AG10803 (cell line): ENCODE data around the gene KLB.

Experiments
- DNase-seq: peaks from one replicate; pipeline ENCODE4 v3.0.0; 2010; ENCODE audit warnings: low read depth
- H3K4me3 ChIP-seq: 2 replicates; pipeline ENCODE4 v1.5.1; 2011; ENCODE audit warnings: mild to moderate bottlenecking, low read length, control low read depth
- TF ChIP-seq, protein P1 (sequence below): conservative IDR thresholded peaks from 2 replicates; pipeline ENCODE4 v1.5.1; 2011; ENCODE audit warnings: mild to moderate bottlenecking, low read length, control low read depth, inconsistent platforms

KLB gene

DNA sequence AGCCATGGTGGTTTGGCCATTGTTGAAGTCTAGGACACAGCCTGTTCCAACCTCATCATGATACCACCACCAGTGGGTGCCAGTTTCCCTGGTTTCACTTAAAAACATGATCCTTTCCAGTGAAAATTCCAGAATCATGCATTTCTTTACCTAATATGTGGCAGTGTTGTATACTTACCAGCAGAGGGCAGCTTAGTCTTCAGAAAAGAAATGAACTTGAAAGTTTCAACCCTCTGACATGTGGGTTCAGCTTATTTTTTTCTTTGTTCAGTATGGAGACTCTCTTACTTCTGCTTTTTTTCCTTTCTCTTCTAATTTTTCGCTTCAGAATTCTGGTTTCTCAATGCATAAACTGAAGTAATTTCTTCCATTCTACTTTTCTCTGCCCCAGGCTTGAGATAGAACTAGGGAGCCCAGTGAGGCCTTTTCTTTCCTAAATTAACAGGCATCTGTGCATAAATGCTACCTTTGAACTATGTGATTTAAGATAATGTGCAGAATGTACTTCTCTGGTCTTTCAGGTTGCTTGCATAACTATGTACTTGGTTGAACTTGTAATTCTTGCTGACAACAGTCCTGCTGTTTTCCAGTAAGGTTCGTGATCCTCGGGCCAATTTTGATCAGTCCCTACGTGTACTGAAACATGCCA lies 62.8 kb downstream of the KLB start:
- TF ChIP-seq, protein P1, sequence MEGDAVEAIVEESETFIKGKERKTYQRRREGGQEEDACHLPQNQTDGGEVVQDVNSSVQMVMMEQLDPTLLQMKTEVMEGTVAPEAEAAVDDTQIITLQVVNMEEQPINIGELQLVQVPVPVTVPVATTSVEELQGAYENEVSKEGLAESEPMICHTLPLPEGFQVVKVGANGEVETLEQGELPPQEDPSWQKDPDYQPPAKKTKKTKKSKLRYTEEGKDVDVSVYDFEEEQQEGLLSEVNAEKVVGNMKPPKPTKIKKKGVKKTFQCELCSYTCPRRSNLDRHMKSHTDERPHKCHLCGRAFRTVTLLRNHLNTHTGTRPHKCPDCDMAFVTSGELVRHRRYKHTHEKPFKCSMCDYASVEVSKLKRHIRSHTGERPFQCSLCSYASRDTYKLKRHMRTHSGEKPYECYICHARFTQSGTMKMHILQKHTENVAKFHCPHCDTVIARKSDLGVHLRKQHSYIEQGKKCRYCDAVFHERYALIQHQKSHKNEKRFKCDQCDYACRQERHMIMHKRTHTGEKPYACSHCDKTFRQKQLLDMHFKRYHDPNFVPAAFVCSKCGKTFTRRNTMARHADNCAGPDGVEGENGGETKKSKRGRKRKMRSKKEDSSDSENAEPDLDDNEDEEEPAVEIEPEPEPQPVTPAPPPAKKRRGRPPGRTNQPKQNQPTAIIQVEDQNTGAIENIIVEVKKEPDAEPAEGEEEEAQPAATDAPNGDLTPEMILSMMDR, result peak; percentile 89
- peak; percentile 87 for DNase-seq
- no peak overlapping the region for H3K4me3 ChIP-seq

DNA sequence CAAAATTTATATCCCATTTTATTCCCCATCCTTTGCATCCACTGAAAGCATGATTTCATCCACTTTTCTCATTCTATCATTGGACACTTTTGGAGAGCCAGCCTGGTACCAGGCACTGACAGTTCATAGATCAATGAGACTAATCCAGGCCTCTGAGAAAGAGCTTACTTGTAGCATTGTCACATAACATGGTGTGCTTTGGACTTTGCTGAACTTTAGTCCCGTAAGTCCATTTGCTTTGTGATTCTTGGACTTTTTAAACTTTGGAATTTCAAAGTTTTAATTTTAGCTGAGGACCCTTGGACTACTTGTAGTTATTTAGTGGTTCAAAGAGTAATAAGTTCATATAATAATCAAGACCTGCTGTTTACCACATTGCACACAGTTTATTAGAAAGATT lies 63.7 kb downstream of the KLB start:
- no peak overlapping the region for H3K4me3 ChIP-seq
- TF ChIP-seq, protein P1, result no peak
- DNase-seq, result no peak

DNA sequence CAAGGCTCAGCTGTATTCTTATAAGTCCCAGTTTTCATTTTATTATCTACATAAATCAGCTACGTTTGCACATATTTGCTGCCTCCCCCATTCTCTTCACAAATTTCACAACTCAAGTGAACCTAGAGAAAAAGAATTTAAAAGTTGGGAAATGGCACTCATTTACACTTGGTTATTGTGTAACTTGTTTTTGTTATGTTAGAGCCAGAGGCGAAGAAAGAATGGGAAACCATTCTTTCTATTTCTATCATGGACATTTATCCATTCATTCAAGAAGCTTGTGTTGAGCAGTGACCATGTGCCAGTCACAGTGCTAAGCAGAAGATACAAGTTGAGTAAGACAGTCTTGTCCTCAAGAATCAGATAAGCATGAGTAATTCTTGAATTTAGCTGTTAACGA lies 65.7 kb downstream of the KLB start:
- peak; percentile 71 for DNase-seq
- no peak overlapping the region for H3K4me3 ChIP-seq
- TF ChIP-seq, protein P1, result no peak

DNA sequence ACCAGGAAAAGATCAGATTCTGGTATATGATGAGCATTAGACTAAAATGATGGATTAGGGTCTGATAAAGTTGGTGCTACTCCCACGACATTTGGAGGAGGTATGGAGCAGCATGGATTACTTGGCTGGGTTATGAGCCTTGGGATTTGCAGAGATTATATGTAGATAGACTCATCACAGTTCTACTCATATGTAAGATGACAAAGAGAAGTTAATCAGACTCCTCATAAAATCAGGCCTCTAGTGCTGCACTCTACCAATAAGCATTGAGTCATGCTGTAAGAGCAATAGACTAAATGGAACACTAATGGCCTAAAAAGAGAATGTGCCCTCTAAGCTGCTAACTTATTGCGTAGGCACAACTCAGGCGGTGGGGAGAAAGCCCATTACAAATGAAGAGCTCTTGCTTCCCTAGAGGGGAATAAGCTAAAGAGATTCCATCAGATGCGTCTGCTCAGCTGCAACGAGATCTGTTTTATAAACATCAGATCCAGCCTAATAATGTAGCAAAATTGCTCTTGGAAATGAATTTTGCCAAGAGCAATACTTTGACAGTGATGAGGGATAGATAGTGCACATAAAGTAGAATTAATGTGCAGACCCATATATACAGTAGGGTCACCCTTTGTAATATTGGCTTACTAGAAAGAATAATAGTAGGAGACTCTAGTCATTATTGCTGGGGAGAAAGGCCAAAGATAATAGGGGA lies 69.6 kb downstream of the KLB start:
- TF ChIP-seq, protein P1, result no peak
- no peak for DNase-seq
- H3K4me3 ChIP-seq, result no peak overlapping the region

DNA sequence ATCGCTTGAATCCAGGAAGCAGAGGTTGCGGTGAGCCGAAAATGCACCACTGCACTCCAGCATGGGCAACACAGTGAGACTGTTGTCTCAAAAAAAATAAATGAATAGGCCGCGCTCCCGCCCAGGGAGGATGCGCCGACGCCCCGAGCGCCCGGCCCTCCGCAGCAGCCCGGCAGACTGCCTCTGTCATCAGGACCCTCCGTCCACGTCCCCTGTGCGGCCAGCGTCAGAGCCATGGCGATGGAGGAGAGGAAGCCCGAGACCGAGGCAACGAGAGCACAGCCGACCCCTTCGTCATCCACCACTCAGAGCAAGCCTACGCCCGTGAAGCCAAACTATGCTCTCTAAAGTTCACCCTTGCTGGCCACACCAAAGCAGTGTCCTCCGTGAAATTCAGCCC lies 73.5 kb downstream of the KLB start:
- no peak overlapping the region for H3K4me3 ChIP-seq
- no peak for DNase-seq
- TF ChIP-seq, protein P1, result no peak

DNA sequence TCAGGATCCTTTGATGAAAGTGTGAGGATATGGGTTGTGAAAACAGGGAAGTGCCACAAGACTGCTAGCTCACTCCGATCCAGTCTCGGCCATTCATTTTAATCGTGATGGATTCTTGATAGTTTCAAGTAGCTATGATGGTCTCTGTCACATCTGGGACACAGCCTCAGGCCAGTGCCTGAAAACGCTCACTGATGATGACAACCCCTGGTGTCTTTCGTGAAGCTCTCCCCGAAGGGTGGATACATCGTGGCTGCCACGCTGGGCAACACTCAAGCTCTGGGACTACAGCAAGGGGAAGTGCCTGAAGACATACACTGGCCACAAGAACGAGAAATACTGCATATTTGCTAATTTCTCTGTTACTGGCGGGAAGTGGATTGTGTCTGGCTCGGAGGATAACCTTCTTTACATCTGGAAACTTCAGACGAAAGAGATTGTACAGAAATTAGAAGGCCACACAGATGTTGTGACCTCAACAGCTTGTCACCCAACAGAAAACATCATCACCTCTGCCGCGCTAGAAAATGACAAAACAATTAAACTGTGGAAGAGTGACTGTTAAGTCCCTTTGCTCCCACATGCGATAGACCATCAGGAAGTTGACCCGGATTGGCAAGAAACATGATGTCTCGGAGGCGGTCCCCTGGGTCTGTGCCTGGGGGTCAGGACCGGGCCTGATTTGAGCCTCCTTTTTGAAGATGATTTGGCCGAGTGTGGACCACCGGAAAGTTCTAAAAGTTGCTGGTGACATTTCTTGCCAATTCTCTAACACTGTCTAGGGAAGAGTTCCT lies 74.4 kb downstream of the KLB start:
- TF ChIP-seq, protein P1, result no peak
- DNase-seq, result no peak

More for the DNA sequence above, 74.4 kb downstream of the KLB start:
- H3K4me3 ChIP-seq, result no peak overlapping the region
